Left renal pelvis (tissue), 4 donors: ENCODE data around the gene CYP4F8. TPM values are rescaled to one million over a fixed set of nuclear protein-coding genes. Genes with fewer than 3 reads are reported as not detected.

Experiments used
- DNase-seq, 4 donors: peaks; one replicate each; pipeline ENCODE4 v3.0.0-alpha.2; 2013; ENCODE audit warnings: low read depth in 4 of 4, low spot score in 3 of 4
- polyA plus RNA-seq, 4 donors: library from polyadenylated mRNA; unstranded; fragments of 120-200 nt; gene quantifications; one replicate each; pipeline ENCODE4 v1.2.1, GENCODE V29; 2013; ENCODE audit not compliant: insufficient read length in 4 of 4

The CYP4F8 gene
- polyA plus RNA-seq, 4 donors = 0.06 TPM; not detected in 3

DNA sequence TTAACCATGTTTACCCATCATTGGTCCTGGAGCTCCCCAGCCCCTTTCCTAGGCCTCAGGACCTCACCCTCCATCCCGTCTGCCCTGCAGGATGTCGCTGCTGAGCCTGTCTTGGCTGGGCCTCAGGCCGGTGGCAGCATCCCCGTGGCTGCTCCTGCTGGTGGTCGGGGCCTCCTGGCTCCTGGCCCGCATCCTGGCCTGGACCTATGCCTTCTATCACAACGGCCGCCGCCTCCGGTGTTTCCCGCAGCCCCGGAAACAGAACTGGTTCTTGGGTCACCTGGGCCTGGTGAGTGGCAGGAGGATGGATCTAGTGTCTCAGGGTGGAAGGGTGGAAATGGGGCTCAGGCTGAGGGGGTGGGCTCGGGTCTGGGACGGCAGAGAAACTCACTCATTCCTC, 508 bp downstream of the CYP4F8 start:
- no peak for DNase-seq

DNA sequence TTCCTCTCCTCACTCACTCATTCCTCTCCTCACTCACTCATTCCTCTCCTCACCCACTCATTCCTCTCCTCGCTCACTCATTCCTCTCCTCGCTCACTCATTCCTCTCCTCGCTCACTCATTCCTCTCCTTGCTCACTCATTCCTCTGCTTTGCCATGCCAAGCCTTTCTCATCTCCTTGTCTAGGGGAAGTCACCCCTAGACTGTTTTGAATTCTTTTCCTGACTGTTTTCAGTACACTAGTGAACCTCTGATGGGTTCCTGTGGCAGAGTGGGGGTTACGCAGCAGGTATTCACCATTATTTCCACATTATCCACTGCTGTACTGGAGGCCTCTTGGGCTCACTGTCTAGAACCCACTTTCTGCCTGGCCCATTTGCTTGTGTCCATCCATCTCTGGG, 1.2 kb downstream of the CYP4F8 start:
- no peak for DNase-seq

DNA sequence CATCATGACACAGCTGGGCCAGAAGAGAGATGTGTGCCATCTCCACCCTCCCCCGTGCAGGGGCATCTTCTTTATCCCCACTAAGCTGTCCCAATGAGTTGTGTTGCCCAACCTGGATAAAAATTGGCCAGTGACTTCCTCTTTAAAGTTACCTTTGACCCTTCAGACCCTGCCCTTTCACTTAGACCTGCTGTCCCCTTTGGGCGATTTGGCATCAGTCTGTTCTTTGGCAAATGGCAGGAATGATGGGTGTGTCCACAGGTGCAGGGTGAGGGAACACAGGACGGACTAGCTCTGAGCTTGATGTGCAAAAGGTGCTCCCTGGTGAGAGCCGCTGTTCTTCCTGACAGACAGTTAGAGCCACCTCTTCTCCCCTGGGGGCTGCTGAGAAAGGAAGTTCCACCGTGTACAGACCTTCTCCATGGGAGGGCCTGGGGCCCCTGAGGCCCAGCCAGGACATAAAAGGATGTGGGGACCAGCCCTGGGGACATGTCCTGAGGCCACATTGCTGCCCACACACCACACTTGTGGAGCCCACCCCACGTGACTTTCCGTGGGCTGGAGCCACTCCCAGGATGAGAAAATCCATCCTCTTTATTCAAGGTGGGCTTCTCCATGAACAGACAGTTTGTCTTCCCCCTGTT, 1.7 kb downstream of the CYP4F8 start:
- DNase-seq = no peak

DNA sequence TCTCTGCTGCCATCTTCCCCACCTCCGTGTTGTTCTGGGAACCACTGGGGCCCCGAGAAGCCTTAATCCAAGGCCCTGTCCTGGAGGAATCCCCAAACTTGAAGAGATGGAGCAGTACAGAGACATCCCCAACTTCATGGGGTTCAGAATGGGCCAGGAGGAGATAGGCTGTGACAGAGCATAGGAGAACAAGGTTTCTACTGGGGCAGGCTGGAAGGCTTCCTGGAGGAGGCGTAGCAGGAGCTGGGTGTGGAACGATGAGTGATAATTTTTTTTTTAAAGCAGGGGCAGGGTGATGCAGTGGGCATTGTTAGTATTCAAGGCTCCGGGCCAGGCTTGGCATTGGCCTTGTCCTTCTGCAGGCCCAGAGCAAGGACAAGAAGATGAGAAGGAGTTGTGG, 3.3 kb downstream of the CYP4F8 start:
- no peak for DNase-seq

DNA sequence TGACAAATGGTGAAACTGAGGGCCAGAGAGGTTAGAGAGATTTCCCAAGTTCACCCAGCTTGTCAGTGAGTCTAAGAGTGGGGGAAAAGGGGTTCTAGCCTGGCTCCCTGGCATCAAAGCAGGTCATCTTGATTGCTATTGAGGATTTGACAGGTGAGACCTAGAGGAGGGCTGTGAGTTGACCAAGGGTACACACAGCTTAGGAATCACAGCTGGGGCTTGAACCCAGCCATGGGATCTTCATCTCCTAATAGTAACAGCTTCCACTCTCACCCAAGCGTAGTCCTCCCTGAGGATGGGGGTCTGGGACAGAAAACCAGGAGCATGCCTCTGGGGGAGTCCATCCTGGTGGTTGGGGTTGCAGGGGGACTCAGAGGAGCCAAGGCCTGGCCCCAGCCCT, 6.8 kb downstream of the CYP4F8 start:
- DNase-seq = no peak

DNA sequence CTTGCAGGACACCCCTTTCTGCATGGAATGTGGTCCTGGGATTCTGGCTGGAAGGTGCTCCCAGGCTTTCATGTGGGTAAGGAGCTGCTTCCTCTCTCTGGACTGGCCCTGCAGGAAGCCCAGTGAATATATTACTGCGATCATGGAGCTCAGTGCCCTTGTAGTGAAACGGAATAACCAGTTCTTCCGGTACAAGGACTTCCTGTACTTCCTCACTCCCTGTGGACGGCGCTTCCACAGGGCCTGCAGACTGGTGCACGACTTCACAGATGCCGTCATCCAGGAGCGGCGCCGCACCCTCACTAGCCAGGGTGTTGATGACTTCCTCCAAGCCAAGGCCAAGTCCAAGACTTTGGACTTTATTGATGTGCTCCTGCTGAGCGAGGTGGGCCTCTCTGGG, 8.0 kb downstream of the CYP4F8 start:
- no peak for DNase-seq

DNA sequence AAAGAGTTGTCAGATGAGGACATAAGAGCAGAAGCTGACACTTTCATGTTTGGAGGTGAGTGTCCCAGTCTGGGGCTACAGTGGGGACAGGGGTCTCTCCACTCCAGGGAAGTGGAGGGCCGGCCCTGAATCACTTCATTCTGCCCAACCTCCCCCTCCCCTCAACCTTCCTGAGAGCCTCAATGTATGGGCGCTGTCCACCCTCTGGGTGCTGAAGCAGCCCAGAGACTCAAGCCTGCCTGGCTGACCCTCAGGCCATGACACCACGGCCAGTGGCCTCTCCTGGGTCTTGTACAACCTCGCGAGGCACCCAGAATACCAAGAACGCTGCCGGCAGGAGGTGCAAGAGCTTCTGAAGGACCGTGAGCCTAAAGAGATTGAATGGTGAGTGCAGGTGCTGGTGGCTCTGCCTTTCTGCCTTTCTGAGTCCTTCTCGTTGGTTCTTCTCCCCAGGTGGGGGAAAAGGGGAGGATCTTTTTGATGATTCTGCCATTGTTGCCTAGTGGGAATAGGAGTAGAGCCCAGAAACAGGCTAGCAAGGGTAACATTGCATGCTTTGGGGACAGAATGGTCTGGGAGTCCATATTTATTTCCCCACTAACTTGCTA, 8.8 kb downstream of the CYP4F8 start:
- no peak for DNase-seq

DNA sequence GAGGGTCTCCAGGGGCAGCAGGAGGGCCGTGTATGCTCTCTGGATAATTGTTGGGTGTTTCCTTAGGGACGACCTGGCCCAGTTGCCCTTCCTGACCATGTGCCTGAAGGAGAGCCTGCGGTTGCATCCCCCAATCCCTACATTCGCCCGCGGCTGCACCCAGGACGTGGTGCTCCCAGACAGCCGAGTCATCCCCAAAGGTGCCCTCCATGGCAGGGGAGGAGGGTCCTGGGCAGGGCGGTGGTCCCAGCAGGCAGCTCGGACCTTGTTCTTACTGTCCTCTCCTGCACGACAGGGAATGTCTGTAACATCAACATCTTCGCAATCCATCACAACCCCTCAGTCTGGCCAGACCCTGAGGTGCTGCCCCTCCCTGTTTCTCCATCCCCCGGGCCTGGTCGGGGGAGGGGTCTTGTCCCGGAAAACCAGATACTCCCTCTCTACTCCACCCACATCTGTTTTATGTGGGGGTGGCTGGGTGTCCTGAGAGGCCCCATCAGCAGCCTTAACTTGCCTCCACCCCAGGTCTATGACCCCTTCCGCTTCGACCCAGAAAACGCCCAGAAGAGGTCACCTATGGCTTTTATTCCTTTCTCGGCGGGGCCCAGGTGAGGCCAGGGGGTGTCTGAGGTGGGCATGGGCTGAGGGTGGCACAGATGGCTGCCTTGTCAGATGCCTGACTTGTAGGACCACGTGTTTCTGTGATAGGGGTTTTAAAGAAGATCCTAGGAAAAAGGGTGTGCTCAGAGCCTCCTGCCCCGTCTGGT, 13.4 kb downstream of the CYP4F8 start:
- no peak for DNase-seq

DNA sequence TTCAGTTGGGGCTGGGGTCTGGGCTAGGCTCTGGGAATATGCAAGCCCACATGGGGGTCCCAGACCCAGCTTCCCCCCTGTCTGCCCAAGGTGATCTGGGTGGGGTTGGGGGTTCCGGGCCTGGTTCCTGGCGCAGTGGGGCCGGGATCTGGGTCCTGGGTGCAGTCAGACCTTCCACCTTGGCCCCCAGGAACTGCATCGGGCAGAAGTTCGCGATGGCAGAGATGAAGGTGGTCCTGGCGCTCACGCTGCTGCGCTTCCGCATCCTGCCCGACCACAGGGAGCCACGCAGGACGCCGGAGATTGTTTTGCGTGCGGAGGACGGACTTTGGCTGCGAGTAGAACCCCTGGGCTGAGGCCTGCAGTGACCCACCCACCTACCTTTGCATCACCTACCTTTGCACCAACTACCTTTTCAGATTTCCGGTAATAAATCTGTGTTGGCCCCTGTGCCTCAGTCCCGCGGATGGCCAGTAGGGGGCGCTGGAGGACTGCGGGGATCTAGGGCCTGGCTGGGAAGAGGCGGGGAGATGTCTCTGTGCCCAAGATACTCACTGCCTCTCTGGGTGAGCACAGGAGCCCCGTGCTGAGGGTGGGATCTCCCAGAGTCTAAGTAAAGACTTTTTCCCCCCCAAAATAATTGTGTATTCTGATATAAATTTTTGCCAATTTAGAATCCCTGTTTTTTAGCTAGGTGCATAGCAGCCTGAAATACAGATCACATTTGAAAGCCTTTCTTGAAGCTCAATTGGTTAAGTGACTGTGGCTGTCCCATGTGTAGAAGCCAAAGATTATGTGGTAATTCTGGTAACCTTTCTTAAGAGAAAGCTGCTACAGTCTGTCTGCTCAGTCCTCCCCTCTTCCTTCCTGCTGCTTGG, 14.2 kb downstream of the CYP4F8 start:
- peak in 1 of 4 donors; percentile 16 for DNase-seq

DNA sequence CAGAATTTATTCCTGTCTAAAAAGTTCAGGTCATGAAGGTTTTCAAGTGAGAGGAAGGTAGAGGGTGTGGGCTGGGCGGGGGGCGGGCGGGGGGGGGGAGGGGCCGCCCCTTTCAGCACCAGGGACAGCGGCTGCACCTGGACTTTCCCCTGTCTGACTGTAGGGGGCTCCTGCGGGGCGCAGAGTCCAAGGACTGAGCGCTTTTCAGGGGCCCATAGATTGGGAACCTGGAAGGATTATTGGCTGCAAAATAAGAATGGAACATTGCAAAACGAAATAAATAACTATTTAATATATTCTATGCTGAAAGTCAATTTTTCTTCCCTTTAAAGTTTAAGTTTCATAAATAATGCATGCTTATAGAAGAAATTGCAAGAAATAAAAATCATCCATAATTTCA, 16.8 kb downstream of the CYP4F8 start:
- DNase-seq = no peak

DNA sequence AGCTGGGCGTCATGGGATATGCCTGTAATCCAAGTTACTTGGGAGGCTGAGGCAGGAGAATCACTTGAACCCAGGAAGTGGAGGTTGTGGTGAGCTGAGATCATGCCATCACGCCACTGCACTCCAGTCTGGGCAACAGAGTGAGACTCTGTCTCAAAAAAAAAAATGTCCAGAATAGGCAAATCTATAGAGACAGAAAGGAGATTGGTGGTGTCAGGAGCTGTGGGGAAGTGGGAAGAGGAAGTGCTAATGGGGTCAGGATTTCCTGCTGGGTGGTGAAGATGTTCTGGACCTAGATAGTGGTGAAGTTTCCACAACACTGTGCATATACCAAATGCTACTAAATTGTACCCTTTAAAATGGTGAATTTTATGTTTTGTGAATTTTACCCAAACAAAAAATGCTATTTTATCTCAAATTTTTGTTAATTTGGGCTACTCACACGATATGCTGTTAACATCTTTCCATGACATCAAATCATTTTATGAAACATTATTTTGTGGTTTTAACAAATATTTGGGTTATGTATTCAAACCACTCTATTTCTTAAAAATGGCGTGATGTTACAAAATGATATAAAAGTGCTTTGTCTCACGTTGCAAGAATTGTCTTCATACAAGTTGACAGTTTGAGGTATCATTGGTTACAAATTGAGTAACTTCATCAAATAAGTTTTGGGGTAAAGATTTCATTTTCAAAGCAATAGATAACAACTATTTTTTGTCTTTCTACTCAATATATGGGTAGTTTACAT, 18.2 kb downstream of the CYP4F8 start:
- DNase-seq = no peak

DNA sequence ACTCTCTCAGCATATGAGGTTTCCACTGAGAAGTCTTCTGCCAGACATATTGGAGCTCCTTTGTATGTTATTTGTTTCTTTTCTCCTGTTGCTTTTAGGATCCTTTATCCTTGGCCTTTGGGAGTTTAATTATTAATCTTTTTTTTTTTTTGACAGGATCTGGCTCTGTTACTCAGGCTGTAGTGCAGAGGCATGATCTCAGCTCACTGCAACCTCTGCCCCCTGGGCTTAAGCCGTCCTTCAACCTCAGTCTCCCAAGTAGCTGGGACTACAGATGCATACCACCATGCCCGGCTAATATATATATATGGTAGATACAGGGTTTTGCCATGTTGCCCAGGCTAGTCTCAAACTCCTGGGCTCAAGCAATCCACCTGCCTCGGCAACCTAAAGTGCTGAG, 19.1 kb downstream of the CYP4F8 start:
- DNase-seq = no peak

DNA sequence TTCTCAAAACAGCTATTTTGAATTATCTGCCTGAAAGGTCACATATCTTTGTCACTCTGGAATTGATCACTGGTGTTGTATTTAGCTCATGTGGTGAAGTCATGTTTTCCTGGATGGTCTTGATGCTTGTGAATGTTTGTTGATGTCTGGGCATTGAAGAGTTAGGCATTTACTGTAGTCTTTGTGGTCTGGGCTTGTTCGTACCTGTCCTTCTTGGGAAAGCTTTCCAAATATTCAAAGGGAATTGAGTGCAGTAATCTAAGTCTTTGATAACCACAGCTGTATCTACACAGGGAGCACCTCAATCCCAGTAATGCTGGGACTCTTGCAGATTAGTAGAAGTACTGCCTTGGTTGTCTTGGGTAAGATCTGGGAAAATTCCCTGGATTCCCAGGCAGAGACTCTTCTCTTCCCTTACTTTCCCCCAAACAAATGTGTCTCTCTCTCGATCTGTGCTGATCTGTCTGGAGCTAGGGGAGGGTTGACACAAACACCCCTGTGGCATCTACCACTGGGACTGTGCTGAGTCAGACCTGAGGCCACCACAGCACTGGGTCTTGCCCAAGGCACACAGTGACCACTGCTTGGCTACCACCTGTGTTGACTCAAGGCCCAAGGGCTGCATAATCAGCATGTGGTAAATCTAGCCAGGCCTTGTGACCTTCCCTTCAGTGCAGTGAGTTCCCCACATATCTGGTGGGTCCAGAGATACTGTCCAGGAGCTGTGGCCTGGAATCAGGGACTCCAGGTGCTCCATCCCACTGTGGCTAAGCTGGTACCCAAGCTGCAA, 20.2 kb downstream of the CYP4F8 start:
- DNase-seq = no peak

DNA sequence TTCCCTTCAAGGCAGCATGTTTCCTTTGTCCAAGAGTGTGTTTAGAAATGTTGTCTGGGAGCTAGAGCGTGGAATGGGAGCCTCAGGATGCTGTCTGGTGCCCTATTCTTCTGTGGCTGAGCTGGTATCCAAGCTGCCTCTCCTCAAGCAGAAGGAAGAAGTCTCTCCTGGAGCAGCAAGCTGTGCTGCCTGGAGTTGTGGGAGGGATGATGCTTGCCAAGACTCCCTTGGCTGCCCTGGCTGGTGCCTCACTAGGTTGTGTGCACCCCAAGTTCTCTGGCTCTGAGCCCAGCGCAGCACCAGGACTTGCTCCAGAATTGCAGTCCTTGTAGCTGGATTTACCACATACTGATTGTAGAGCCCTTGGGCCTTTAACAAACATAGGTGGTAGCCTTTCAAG, 21.0 kb downstream of the CYP4F8 start:
- DNase-seq = no peak

DNA sequence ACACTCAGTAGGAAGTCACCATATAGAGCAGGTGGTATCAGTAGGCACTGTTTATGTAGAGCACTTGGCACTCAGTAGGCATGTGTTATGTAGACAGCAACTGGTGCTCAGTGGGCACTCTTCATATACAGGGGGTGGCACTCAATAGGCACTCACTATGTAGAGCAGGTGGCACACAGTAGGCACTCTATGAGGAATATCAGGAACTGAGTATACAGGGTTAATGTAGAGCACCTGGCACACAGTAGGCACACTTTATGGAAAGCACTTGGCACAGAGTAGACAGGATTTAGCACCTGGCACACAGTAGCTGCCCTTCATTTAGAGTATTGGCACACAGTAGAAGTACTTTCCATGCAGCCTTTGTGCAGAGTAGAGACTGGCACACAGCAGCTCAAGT, 24.6 kb downstream of the CYP4F8 start:
- DNase-seq = no peak

DNA sequence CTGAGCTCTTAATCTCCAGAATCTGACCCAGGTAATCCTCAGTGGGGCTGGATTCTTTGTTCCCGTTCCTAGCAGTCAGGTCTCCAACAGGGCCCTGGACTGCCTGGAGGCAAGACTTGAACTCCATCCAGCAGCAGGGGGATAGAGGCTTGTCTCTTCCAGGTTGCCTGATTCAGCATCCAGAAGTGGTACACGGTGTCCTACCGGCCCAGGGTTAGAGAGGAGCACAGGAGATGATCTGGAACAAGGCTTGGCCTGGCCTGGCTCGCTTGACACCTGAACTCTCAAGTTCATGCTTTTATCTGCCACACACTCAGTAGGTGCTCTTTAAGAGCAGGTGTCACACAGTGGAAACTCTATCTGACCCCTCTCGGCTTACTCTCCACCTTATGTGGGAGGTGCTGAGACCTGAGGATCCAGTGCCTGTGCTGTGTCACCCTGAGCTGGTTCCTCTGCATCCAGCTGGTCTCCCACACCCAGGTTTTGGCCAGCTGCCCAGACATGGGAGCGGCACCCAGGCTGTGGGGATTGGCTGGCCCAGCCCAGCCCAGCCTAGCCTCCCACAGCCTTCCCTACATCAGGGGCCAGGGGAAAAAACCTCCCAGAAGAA, 25.4 kb downstream of the CYP4F8 start, which contains the start of gene CYP4F3:
Gene CYP4F3, plus strand, starts transcription at position 604 of the 610 bp plus-strand sequence. CDS start 519 bp downstream, outside the sequence.
- peak in 1 of 4 donors; percentile 5 for DNase-seq

DNA sequence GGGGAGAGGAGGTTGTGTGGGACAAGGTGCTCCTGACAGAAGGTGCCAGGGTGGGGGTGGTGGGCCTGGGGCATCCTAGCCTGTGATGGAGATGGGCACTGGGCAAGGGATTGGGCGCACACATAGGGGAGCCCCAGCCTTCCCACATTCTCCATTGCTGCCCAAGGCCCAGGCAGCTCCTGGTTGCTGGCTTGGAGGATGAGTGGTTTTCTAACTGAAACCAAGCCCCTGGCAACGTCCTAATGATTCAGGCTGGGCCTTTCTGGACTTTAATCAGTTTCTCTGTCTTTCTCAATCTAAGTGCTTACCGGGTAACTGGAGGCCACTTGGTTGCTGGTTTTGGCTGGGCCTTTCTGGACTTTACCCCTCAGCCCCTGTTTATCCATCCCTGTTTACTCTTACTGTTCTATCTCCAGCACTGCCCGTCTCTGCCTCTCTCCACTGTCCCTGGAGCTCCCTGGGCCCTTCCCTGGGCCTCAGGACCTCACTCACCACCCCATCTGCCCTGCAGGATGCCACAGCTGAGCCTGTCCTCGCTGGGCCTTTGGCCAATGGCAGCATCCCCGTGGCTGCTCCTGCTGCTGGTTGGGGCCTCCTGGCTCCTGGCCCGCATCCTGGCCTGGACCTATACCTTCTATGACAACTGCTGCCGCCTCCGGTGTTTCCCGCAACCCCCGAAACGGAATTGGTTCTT, 26.0 kb downstream of the CYP4F8 start:
- DNase-seq = no peak

DNA sequence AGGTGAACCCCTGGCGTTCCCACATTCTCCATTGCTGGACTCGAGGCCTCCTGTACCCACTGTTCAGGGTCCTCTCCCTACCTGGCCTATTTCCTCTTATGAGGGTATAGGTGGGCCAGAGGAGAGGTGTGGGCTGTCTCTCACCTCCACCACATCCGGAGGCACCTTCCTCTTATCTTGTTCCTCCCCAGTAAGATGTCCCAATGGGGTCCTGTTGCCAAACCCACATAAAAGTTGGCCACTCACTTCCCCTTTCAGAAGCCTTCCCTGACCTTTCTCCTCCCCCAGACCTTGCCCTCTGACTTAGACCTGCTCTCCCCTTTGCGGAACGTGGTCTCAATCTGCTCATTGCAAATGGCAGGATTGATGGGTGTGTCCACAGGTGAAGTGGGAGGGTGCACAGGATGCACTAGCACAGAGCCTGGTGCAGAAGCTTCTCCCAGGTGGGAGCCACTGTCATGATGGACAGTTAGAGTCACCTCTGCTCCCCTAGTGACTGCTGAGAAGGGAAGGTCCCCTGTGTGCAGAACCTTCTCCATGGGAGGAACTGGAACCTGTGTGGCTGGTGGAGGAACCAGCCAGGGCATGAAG, 27.0 kb downstream of the CYP4F8 start:
- DNase-seq = no peak
